H9 (cell line): ENCODE results near the gene SRSF2. TPM values are rescaled to one million over a fixed set of nuclear protein-coding genes. Genes with fewer than 3 reads are reported as not detected.

Experiments used
- DNase-seq: peaks from one replicate; pipeline ENCODE4 v3.0.0-alpha.2; 2017
- H2AFZ ChIP-seq: one replicate; pipeline ENCODE4 v1.6.1; 2013; ENCODE audit warnings: mild to moderate bottlenecking, low read length, control low read depth, moderate library complexity
- H2AK5ac ChIP-seq: 2 replicates; pipeline ENCODE4 v1.6.1; 2013; ENCODE audit warnings: low read length, control low read depth, mixed read lengths; ENCODE audit not compliant: insufficient read length
- H2BK120ac ChIP-seq: one replicate; pipeline ENCODE4 v1.6.1; 2013; ENCODE audit warnings: low read depth, mild to moderate bottlenecking, low read length, control low read depth, inconsistent platforms; ENCODE audit not compliant: poor library complexity, severe bottlenecking
- H2BK12ac ChIP-seq: 2 replicates; pipeline ENCODE4 v1.6.1; 2013; ENCODE audit warnings: low read length, control low read depth, mixed read lengths, low read depth; ENCODE audit not compliant: insufficient read length
- H2BK15ac ChIP-seq: 2 replicates; pipeline ENCODE4 v1.6.1; 2013; ENCODE audit warnings: low read depth, low read length, control low read depth
- H2BK20ac ChIP-seq: one replicate; pipeline ENCODE4 v1.6.1; 2013; ENCODE audit warnings: low read depth, mild to moderate bottlenecking, low read length, control low read depth, inconsistent platforms; ENCODE audit not compliant: poor library complexity, severe bottlenecking
- H2BK5ac ChIP-seq: 2 replicates; pipeline ENCODE4 v1.6.1; 2013; ENCODE audit warnings: low read length, control low read depth, mixed read lengths; ENCODE audit not compliant: insufficient read length
- H3K14ac ChIP-seq: 2 replicates; pipeline ENCODE4 v1.6.1; 2013; ENCODE audit warnings: low read length, control low read depth; ENCODE audit not compliant: insufficient read depth
- H3K18ac ChIP-seq: 2 replicates; pipeline ENCODE4 v1.6.1; 2013; ENCODE audit warnings: low read depth, mild to moderate bottlenecking, mixed read lengths, low read length, control low read depth; ENCODE audit not compliant: insufficient read length
- H3K23ac ChIP-seq: 2 replicates; pipeline ENCODE4 v1.6.1; 2013; ENCODE audit warnings: low read length, control low read depth, mixed read lengths, low read depth; ENCODE audit not compliant: insufficient read length
- H3K23me2 ChIP-seq: 2 replicates; pipeline ENCODE4 v1.6.1; 2013; ENCODE audit warnings: low read depth, mild to moderate bottlenecking, mixed read lengths, low read length, control low read depth; ENCODE audit not compliant: insufficient read length, poor library complexity, severe bottlenecking
- H3K27ac ChIP-seq: 2 replicates; pipeline ENCODE4 v1.5.1; 2013; ENCODE audit warnings: low read length, control low read depth, mixed read lengths, low read depth; ENCODE audit not compliant: insufficient read length
- H3K27me3 ChIP-seq: 2 replicates; pipeline ENCODE4 v1.6.1; 2013; ENCODE audit warnings: low read length, control low read depth, inconsistent platforms; ENCODE audit not compliant: insufficient read depth
- H3K4ac ChIP-seq: 2 replicates; pipeline ENCODE4 v1.6.1; 2013; ENCODE audit warnings: low read depth, mild to moderate bottlenecking, control low read depth, inconsistent platforms, low read length, moderate library complexity
- H3K4me1 ChIP-seq: 2 replicates; pipeline ENCODE4 v1.6.1; 2013; ENCODE audit warnings: low read length, control low read depth, inconsistent platforms; ENCODE audit not compliant: insufficient read depth
- H3K4me2 ChIP-seq: 2 replicates; pipeline ENCODE4 v1.6.1; 2013; ENCODE audit warnings: low read length, control low read depth, mixed read lengths; ENCODE audit not compliant: insufficient read length, insufficient read depth
- H3K56ac ChIP-seq: 2 replicates; pipeline ENCODE4 v1.6.1; 2013; ENCODE audit warnings: low read depth, mild to moderate bottlenecking, mixed read lengths, low read length, control low read depth; ENCODE audit not compliant: insufficient read length
- H3K79me1 ChIP-seq: 2 replicates; pipeline ENCODE4 v1.6.1; 2013; ENCODE audit warnings: low read depth, mild to moderate bottlenecking, moderate library complexity, low read length, control low read depth, inconsistent platforms; ENCODE audit not compliant: insufficient read depth, poor library complexity, severe bottlenecking
- H3K79me2 ChIP-seq: 2 replicates; pipeline ENCODE4 v1.6.1; 2013; ENCODE audit warnings: low read length, control low read depth, inconsistent platforms; ENCODE audit not compliant: insufficient read depth
- H3K9ac ChIP-seq: 2 replicates; pipeline ENCODE4 v1.6.1; 2013; ENCODE audit warnings: low read length, control low read depth, mixed read lengths; ENCODE audit not compliant: insufficient read length; ENCODE audit errors: extremely low read depth
- H3K9me3 ChIP-seq: one replicate; pipeline ENCODE4 v1.6.1; 2013; ENCODE audit warnings: low read depth, low read length, inconsistent platforms; ENCODE audit not compliant: control insufficient read depth
- H3T11ph ChIP-seq: one replicate; pipeline ENCODE4 v1.6.1; 2013; ENCODE audit warnings: mild to moderate bottlenecking, low read length, control low read depth, inconsistent platforms
- H4K20me1 ChIP-seq: one replicate; pipeline ENCODE4 v1.6.1; 2013; ENCODE audit not compliant: control insufficient read depth, insufficient read length, insufficient read depth
- H4K5ac ChIP-seq: 2 replicates; pipeline ENCODE4 v1.6.1; 2013; ENCODE audit warnings: low read depth, mild to moderate bottlenecking, mixed read lengths, low read length, control low read depth; ENCODE audit not compliant: insufficient read length
- H4K8ac ChIP-seq: replicated peaks from 2 replicates; pipeline ENCODE4 v1.6.1; 2013; ENCODE audit warnings: low read length, control low read depth, mixed read lengths, low read depth; ENCODE audit not compliant: insufficient read length
- H4K91ac ChIP-seq: 2 replicates; pipeline ENCODE4 v1.6.1; 2013; ENCODE audit warnings: low read depth, mild to moderate bottlenecking, moderate library complexity, mixed read lengths, low read length, control low read depth; ENCODE audit not compliant: insufficient read length
- H3K27ac Mint-ChIP-seq, 3 experiments: 2 replicates in 2 of 3; 3 replicates in 1 of 3; pipeline ENCODE4 v1.8.0; 2020 to 2021; ENCODE audit warnings: mixed read lengths in 3 of 3, mild to moderate bottlenecking in 1 of 3, moderate library complexity in 1 of 3
- H3K27me3 Mint-ChIP-seq: 2 replicates; pipeline ENCODE4 v1.8.0; 2021; ENCODE audit warnings: low read depth, mild to moderate bottlenecking, moderate library complexity, mixed read lengths
- H3K36me3 Mint-ChIP-seq, 3 experiments: 2 replicates in 2 of 3; 3 replicates in 1 of 3; pipeline ENCODE4 v1.8.0; 2020 to 2021; ENCODE audit warnings: low read depth in 3 of 3, mixed read lengths in 3 of 3; ENCODE audit not compliant: insufficient read depth in 1 of 3
- H3K4me1 Mint-ChIP-seq, 2 experiments: 2 replicates each; pipeline ENCODE4 v1.8.0; 2020; ENCODE audit warnings: mixed read lengths in 2 of 2
- H3K4me3 Mint-ChIP-seq, 2 experiments: 2 replicates in 1 of 2; 3 replicates in 1 of 2; pipeline ENCODE4 v1.8.0; 2020 to 2021; ENCODE audit warnings: mild to moderate bottlenecking in 2 of 2, mixed read lengths in 2 of 2, moderate library complexity in 1 of 2
- H3K9me3 Mint-ChIP-seq, 2 experiments: 2 replicates in 1 of 2; 3 replicates in 1 of 2; pipeline ENCODE4 v1.8.0; 2020; ENCODE audit warnings: mild to moderate bottlenecking in 2 of 2, mixed read lengths in 2 of 2, moderate library complexity in 1 of 2
- WGBS: extraction: QIAGEN DNeasy Blood & Tissue Kit; methylation state at CpG from one replicate; pipeline ENCODE4 v1.1.7; 2013; ENCODE audit warnings: missing lambda C conversion rate, low lambda C conversion rate, mixed read lengths; ENCODE audit not compliant: insufficient read length; ENCODE audit errors: extremely low coverage; 5-methylcytosine and 5-hydroxymethylcytosine counted together
- total RNA-seq: library from RNA; stranded (reverse); gene quantifications from 2 replicates; pipeline ENCODE4 v1.2.1, GENCODE V29; 2021
- TF ChIP-seq, protein P1 (sequence below): fragments of 200-600 bp; sonication (generic); conservative IDR thresholded peaks from 3 replicates; pipeline ENCODE4 v1.8.0; 2021; ENCODE audit warnings: antibody characterized with exemption, mild to moderate bottlenecking

Gene SRSF2
- total RNA-seq, 1 experiment from 2014 or later = 578 TPM

DNA sequence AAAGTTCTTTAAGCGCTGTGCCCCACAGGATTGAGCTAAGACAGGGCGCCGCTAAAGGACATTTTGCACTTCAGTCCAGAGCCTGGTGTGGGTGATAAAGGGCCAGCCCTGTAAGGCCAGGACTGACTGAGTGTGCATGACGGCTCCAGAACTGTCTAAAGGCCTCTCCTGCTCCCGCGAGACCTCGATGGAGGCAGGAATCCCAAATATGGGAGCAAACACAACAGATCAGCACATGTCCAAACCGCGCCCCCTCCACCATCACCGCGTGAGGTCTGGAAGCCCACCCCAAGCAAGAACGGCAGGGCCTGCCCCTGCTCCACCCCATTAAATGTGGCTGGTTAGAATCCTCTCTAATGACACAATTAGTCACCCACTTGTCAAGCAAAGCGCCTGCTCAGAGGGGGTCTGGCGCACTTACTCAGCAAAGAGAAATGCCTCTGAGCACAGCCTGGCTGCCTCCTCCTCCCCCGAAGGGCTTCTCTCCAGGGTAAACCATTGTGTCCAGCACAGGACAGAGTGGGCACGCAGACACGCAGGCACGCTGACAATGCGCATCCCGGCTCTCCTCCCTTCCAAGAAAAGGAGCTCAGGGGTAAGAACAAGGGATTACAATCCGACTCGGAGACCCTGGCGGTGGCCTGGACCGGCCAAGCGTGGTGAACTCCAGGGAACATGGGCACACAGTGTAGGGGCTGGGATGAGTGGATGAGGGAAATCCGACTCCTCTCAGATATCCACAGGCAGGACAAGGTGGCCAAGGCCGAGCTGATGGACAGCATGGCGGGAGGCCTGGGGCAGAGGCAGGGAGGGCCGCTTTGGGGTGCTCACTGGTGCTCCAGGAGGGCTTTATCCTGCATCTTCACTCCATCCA lies 27.8 kb downstream of the SRSF2 start:
- Histone ChIP-seq H3K79me1 (no peaks in the 10 kb centered on the region), H3K27me3 (no peaks in the 10 kb centered on the region; the same call in 1 of the 2 replicates), H3K14ac (no peak overlapping the region), H4K20me1 (no peaks in the 10 kb centered on the region), H3K9ac (no peak overlapping the region), H4K8ac (no peak overlapping the region), H3K23ac (no peak overlapping the region), H3K23me2 (peaks cover 4% of the 10 kb centered on the region), H4K91ac (no peak overlapping the region), H2BK12ac (no peak overlapping the region), H3T11ph (no peak overlapping the region), H2BK5ac (no peak overlapping the region), H3K9me3 (no peaks in the 10 kb centered on the region), H2BK120ac (no peak overlapping the region), H2AFZ (no peak overlapping the region), H3K4me1 (peaks cover 3% of the 10 kb centered on the region; the same call in 1 of the 2 replicates), H3K4ac (no peak overlapping the region), H3K4me2 (peak overlapping the region; percentile 22), H3K56ac (no peak overlapping the region), H2BK15ac (no peak overlapping the region), H2BK20ac (no peak overlapping the region), H2AK5ac (no peak overlapping the region), H4K5ac (no peak overlapping the region), H3K27ac (no peak overlapping the region), H3K18ac (no peak overlapping the region), H3K79me2 (no peaks in the 10 kb centered on the region)
- Mint-ChIP-seq H3K27me3 (peaks cover 18% of the 10 kb centered on the region), H3K4me3 (peak overlapping the region; percentile 65 to 82), H3K4me1 (peaks cover 33 to 34% of the 10 kb centered on the region in 2 experiments), H3K9me3 (no peaks in the 10 kb centered on the region), H3K36me3 (peaks cover 0 to 4% (median 0%) of the 10 kb centered on the region in 3 experiments; a peak in 1 of 7 replicates), H3K27ac (no peak overlapping the region)
- TF ChIP-seq, protein P1, sequence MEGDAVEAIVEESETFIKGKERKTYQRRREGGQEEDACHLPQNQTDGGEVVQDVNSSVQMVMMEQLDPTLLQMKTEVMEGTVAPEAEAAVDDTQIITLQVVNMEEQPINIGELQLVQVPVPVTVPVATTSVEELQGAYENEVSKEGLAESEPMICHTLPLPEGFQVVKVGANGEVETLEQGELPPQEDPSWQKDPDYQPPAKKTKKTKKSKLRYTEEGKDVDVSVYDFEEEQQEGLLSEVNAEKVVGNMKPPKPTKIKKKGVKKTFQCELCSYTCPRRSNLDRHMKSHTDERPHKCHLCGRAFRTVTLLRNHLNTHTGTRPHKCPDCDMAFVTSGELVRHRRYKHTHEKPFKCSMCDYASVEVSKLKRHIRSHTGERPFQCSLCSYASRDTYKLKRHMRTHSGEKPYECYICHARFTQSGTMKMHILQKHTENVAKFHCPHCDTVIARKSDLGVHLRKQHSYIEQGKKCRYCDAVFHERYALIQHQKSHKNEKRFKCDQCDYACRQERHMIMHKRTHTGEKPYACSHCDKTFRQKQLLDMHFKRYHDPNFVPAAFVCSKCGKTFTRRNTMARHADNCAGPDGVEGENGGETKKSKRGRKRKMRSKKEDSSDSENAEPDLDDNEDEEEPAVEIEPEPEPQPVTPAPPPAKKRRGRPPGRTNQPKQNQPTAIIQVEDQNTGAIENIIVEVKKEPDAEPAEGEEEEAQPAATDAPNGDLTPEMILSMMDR = no peak
- peak; percentile 65 for DNase-seq
- WGBS = no CpG with 5 or more reads among the region's 29 CpGs
